ENCODE measurements around the gene SGPP1. TPM values are rescaled to one million over a fixed set of nuclear protein-coding genes. Genes with fewer than 3 reads are reported as not detected.

Gene SGPP1
- total and polyA plus RNA-seq, 2 donors (not counting 1 experiment from before 2014, with no cell fraction given), result 25.8 to 42.1 TPM

DNA sequence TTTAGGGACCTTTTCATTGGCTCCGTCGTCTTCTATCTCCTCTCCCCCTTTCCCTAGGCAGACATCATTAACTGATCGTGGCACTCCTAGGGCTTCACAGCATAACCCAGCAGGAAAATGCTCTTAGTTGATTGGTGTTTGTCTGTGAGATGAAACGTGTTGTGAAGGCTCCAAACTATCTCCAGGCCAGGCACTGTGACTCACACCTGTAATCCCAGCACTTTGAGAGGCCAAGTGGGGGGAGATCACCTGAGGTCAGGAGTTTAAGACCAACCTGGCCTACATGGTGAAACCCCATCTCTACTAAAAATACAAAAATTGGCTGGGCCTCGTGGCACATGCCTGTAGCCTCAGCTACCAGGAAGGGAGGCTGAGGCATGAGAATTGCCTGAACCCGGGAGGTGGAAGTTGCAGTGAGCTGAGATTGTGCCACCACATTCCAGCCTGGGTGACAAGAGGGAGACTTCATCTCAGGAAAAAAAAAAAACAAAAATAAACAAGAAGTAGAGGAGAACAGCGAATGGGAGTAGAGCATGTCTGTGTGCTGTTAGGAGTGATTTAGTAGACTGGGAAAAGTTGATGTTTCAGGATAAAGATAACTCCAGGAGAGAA lies 53.9 kb downstream of the SGPP1 start:
- H3K79me2 ChIP-seq (ENCODE audit: control insufficient read depth, insufficient read depth, low read length), result no peaks in the 10 kb centered on the region
- TF ChIP-seq, protein P1, sequence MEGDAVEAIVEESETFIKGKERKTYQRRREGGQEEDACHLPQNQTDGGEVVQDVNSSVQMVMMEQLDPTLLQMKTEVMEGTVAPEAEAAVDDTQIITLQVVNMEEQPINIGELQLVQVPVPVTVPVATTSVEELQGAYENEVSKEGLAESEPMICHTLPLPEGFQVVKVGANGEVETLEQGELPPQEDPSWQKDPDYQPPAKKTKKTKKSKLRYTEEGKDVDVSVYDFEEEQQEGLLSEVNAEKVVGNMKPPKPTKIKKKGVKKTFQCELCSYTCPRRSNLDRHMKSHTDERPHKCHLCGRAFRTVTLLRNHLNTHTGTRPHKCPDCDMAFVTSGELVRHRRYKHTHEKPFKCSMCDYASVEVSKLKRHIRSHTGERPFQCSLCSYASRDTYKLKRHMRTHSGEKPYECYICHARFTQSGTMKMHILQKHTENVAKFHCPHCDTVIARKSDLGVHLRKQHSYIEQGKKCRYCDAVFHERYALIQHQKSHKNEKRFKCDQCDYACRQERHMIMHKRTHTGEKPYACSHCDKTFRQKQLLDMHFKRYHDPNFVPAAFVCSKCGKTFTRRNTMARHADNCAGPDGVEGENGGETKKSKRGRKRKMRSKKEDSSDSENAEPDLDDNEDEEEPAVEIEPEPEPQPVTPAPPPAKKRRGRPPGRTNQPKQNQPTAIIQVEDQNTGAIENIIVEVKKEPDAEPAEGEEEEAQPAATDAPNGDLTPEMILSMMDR (conservative IDR thresholded peaks at IDR 0.05 in 1 of 2, IDR thresholded peaks at IDR 0.05 in 1 of 2; ENCODE audit: low read depth in 1 of 2, low read length in 2 of 2), result no peak
- no peak for TF ChIP-seq EZH2 (IDR thresholded peaks at IDR 0.05; ENCODE audit: low read length, missing control alignments)
- no peaks in the 10 kb centered on the region for H3K9me3 ChIP-seq (ENCODE audit: control insufficient read depth, insufficient read depth, low read depth, low read length)
- H3K4me1 ChIP-seq (ENCODE audit: control insufficient read depth, extremely low read depth, insufficient read depth, low read length), result no peaks in the 10 kb centered on the region
- no peaks in the 10 kb centered on the region for H3K27me3 ChIP-seq (ENCODE audit: control insufficient read depth, insufficient read depth, low read length)
- no peak overlapping the region for H3K27ac ChIP-seq (ENCODE audit: insufficient read depth, low read length)
- no peak overlapping the region for H3K4me3 ChIP-seq (replicated peaks in 1 of 4; ENCODE audit: control extremely low read depth in 1 of 4, insufficient read depth in 1 of 4, low read depth in 3 of 4, low read length in 4 of 4)
- no peak overlapping the region for H2AFZ ChIP-seq (ENCODE audit: low read length)
- no peak for DNase-seq (ENCODE audit: low read depth in 2 of 2)
- H4K20me1 ChIP-seq (ENCODE audit: control insufficient read depth, extremely low read depth, insufficient read depth, low read length), result no peaks in the 10 kb centered on the region
- H3K9ac ChIP-seq (ENCODE audit: insufficient read depth, low read length), result no peak overlapping the region
- no peak overlapping the region for H3K4me2 ChIP-seq (ENCODE audit: extremely low read depth, insufficient read depth, low read length)
- peaks cover 2% of the 10 kb centered on the region for H3K36me3 ChIP-seq (ENCODE audit: control insufficient read depth, insufficient read depth, low read length)

DNA sequence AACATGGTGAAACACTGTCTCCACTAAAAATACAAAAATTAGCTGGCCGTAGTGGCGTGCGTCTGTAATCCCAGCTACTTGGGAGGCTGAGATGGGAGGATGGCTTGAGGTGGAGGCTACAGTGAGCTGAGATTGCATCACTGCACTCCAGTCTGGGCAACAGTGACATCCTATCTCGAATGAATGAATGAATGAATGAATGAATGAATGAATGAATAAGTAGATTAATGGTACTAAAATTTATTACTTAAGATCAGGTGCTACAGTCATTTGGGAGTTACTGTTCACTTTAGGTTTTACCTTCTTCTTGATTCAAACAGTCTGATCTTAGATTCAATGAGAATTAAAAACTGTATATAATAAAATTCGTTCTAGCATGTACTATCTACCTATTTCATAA lies 54.6 kb downstream of the SGPP1 start:
- Histone ChIP-seq H4K20me1 (ENCODE audit: control insufficient read depth, extremely low read depth, insufficient read depth, low read length) (no peaks in the 10 kb centered on the region), H3K4me1 (ENCODE audit: control insufficient read depth, extremely low read depth, insufficient read depth, low read length) (no peaks in the 10 kb centered on the region), H3K36me3 (ENCODE audit: control insufficient read depth, insufficient read depth, low read length) (peaks cover 2% of the 10 kb centered on the region), H3K4me2 (ENCODE audit: extremely low read depth, insufficient read depth, low read length) (no peak overlapping the region), H3K27ac (ENCODE audit: insufficient read depth, low read length) (no peak overlapping the region), H3K9ac (ENCODE audit: insufficient read depth, low read length) (no peak overlapping the region), H2AFZ (ENCODE audit: low read length) (no peak overlapping the region), H3K9me3 (ENCODE audit: control insufficient read depth, insufficient read depth, low read depth, low read length) (no peaks in the 10 kb centered on the region), H3K4me3 (replicated peaks in 1 of 4; ENCODE audit: control extremely low read depth in 1 of 4, insufficient read depth in 1 of 4, low read depth in 3 of 4, low read length in 4 of 4) (no peak overlapping the region), H3K27me3 (ENCODE audit: control insufficient read depth, insufficient read depth, low read length) (no peaks in the 10 kb centered on the region), H3K79me2 (ENCODE audit: control insufficient read depth, insufficient read depth, low read length) (no peaks in the 10 kb centered on the region)
- DNase-seq (ENCODE audit: low read depth in 2 of 2), result no peak
- TF ChIP-seq EZH2 (IDR thresholded peaks at IDR 0.05; ENCODE audit: low read length, missing control alignments), result no peak

DNA sequence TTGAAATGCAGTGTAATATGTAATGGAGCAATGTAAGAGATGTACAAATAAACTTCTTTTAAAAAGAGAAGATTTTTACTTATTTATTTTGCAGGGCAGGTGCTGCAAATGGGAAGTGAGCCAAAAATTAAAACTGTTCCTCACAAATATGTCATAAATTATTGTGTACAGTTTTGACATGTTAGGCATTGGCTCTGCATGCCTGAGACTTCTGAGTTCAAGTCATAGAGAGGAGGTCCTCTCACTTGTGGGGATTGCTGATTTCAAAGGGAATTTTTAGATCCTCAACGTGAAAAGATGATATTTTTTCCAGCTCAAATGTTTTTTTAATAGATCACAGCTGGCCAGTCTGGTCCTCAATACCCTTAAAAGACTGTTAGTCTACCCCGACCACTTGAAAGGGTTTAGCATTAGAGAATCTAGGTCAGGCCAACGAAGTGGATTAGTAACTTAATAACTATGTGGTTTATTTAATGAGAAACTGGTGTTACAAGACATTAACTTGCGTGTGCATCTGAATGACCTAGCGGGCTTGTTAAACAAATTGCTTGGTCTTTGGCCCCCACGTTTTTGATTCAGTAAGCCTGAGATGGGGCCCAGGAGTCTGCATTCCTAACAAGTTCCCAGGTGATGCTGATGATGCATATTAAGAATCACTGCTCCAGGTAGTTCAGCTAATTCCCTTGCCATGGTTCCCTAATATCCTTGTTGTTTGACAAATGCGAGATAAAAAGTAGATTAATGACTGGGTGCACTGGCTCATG lies 55.3 kb downstream of the SGPP1 start:
- no peaks in the 10 kb centered on the region for H3K9me3 ChIP-seq (ENCODE audit: control insufficient read depth, insufficient read depth, low read depth, low read length)
- H2AFZ ChIP-seq (ENCODE audit: low read length), result no peak overlapping the region
- DNase-seq (ENCODE audit: low read depth in 2 of 2), result peak in 1 of 2 donors; percentile 64
- H3K36me3 ChIP-seq (ENCODE audit: control insufficient read depth, insufficient read depth, low read length), result peaks cover 2% of the 10 kb centered on the region
- no peak overlapping the region for H3K27ac ChIP-seq (ENCODE audit: insufficient read depth, low read length)
- no peak overlapping the region for H3K4me3 ChIP-seq (replicated peaks in 1 of 4; ENCODE audit: control extremely low read depth in 1 of 4, insufficient read depth in 1 of 4, low read depth in 3 of 4, low read length in 4 of 4)
- no peak overlapping the region for H3K9ac ChIP-seq (ENCODE audit: insufficient read depth, low read length)
- H3K4me2 ChIP-seq (ENCODE audit: extremely low read depth, insufficient read depth, low read length), result no peak overlapping the region
- H4K20me1 ChIP-seq (ENCODE audit: control insufficient read depth, extremely low read depth, insufficient read depth, low read length), result no peaks in the 10 kb centered on the region
- no peak for TF ChIP-seq EZH2 (IDR thresholded peaks at IDR 0.05; ENCODE audit: low read length, missing control alignments)
- TF ChIP-seq, protein P1 (conservative IDR thresholded peaks at IDR 0.05 in 1 of 2, IDR thresholded peaks at IDR 0.05 in 1 of 2; ENCODE audit: low read depth in 1 of 2, low read length in 2 of 2), result no peak
- no peaks in the 10 kb centered on the region for H3K79me2 ChIP-seq (ENCODE audit: control insufficient read depth, insufficient read depth, low read length)
- H3K27me3 ChIP-seq (ENCODE audit: control insufficient read depth, insufficient read depth, low read length), result no peaks in the 10 kb centered on the region
- H3K4me1 ChIP-seq (ENCODE audit: control insufficient read depth, extremely low read depth, insufficient read depth, low read length), result no peaks in the 10 kb centered on the region

Data from fibroblast of lung (primary cell).